ENCODE data around the gene CREBBP.
"Not testable (repeated sequence)": the region's sequence is repeated elsewhere in the genome, so short reads cannot be mapped to it uniquely, and the experiment has no call there.

CREBBP gene

GRCh38 chr16:3880623-3881498 is at the start of gene CREBBP:
Gene CREBBP, minus strand, starts transcription at chr16:3880713. Its CDS starts 797 bp downstream, at chr16:3879916.
- peak; percentile 58 to 83 for DNase-seq (ENCODE audit: low read depth in 2 of 2)

- DNase-seq (ENCODE audit: low read depth in 2 of 2) = not testable (repeated sequence)
Observed at GRCh38 chr16:3927147-3927546, 46.6 kb upstream of the CREBBP start.

GRCh38 chr16:3924763-3925162 is 44.2 kb upstream of the CREBBP start:
- DNase-seq (ENCODE audit: low read depth in 2 of 2) = no peak

GRCh38 chr16:3922241-3922640 is 41.7 kb upstream of the CREBBP start:
- DNase-seq (ENCODE audit: low read depth in 2 of 2) = no peak

- no peak for DNase-seq (ENCODE audit: low read depth in 2 of 2)
Observed at GRCh38 chr16:3920206-3920605, 39.7 kb upstream of the CREBBP start.

GRCh38 chr16:3919413-3919812 is 38.9 kb upstream of the CREBBP start:
- DNase-seq (ENCODE audit: low read depth in 2 of 2) = no peak

GRCh38 chr16:3915426-3916260 is 35.1 kb upstream of the CREBBP start:
- no peak for DNase-seq (ENCODE audit: low read depth in 2 of 2)

- DNase-seq (ENCODE audit: low read depth in 2 of 2) = no peak
Observed at GRCh38 chr16:3912897-3913296, 32.4 kb upstream of the CREBBP start.

- DNase-seq (ENCODE audit: low read depth in 2 of 2) = no peak
Observed at GRCh38 chr16:3912373-3912772, 31.9 kb upstream of the CREBBP start.

GRCh38 chr16:3911741-3912140 is 31.2 kb upstream of the CREBBP start:
- not testable (repeated sequence) for DNase-seq (ENCODE audit: low read depth in 2 of 2)

- no peak for DNase-seq (ENCODE audit: low read depth in 2 of 2)
Observed at GRCh38 chr16:3909791-3910583, 29.5 kb upstream of the CREBBP start.

GRCh38 chr16:3908951-3909437 is 28.5 kb upstream of the CREBBP start:
- DNase-seq (ENCODE audit: low read depth in 2 of 2) = no peak

- DNase-seq (ENCODE audit: low read depth in 2 of 2) = no peak
Observed at GRCh38 chr16:3907586-3907985, 27.1 kb upstream of the CREBBP start.

GRCh38 chr16:3906363-3906762 is 25.9 kb upstream of the CREBBP start:
- DNase-seq (ENCODE audit: low read depth in 2 of 2) = no peak

GRCh38 chr16:3904875-3905274 is 24.4 kb upstream of the CREBBP start:
- no peak for DNase-seq (ENCODE audit: low read depth in 2 of 2)

GRCh38 chr16:3890091-3890490 is 9.6 kb upstream of the CREBBP start:
- DNase-seq (ENCODE audit: low read depth in 2 of 2) = no peak

GRCh38 chr16:3889059-3889458 is 8.5 kb upstream of the CREBBP start:
- no peak for DNase-seq (ENCODE audit: low read depth in 2 of 2)

- DNase-seq (ENCODE audit: low read depth in 2 of 2) = not testable (repeated sequence)
Observed at GRCh38 chr16:3885999-3886398, 5.5 kb upstream of the CREBBP start.

GRCh38 chr16:3884398-3884797 is 3.9 kb upstream of the CREBBP start:
- DNase-seq (ENCODE audit: low read depth in 2 of 2) = no peak

- no peak for DNase-seq (ENCODE audit: low read depth in 2 of 2)
Observed at GRCh38 chr16:3882531-3882930, 2.0 kb upstream of the CREBBP start.

- no peak for DNase-seq (ENCODE audit: low read depth in 2 of 2)
Observed at GRCh38 chr16:3881499-3881990, 1.0 kb upstream of the CREBBP start.

All from stimulated activated CD8-positive, alpha-beta memory T cell treated with anti-CD3 and anti-CD28 coated beads, Interleukin-7, amount 100 ng/mL, for 4 hours (primary cell).